ENCODE data around the gene VASP. TPM values are rescaled to one million over a fixed set of nuclear protein-coding genes. Genes with fewer than 3 reads are reported as not detected.
A peak's percentile ranks its signal among the peaks of the same experiment; 100 is the strongest.

VASP gene
- total and polyA plus RNA-seq, 4 donors, result 19.6 to 35.8 (median 34.5) TPM

- H3K27me3 ChIP-seq (ENCODE audit: control insufficient read depth, insufficient read depth, low read length), result peaks cover 63% of the 10 kb centered on the region
- no peak for DNase-seq (ENCODE audit: low read depth in 4 of 6, low spot score in 6 of 6)
- 24% methylated on average over 3 of the region's 5 CpGs for WGBS (ENCODE audit: insufficient coverage)
- no peak overlapping the region for H3K4me3 ChIP-seq (ENCODE audit: low read depth, low read length)
- H3K36me3 ChIP-seq (ENCODE audit: control insufficient read depth, insufficient read depth, low read length), result no peaks in the 10 kb centered on the region
- H3K4me1 ChIP-seq (ENCODE audit: control insufficient read depth, insufficient read depth, low read length), result peaks cover 41% of the 10 kb centered on the region
- H3K9me3 ChIP-seq (ENCODE audit: control insufficient read depth, insufficient read depth, low read length), result no peaks in the 10 kb centered on the region
- no peak overlapping the region for H3K27ac ChIP-seq (ENCODE audit: low read depth, low read length)
Measured at GRCh38 chr19:45473367-45473681, 34.0 kb upstream of the VASP start.

- peak in 1 of 6 donors; percentile 59 for DNase-seq (ENCODE audit: low read depth in 4 of 6, low spot score in 6 of 6)
- H3K4me1 ChIP-seq (ENCODE audit: control insufficient read depth, insufficient read depth, low read length), result peaks cover 36% of the 10 kb centered on the region
- no peak overlapping the region for H3K27ac ChIP-seq (ENCODE audit: low read depth, low read length)
- no peaks in the 10 kb centered on the region for H3K9me3 ChIP-seq (ENCODE audit: control insufficient read depth, insufficient read depth, low read length)
- WGBS (ENCODE audit: insufficient coverage), result 51% methylated on average over 8 of the region's 27 CpGs
- no peaks in the 10 kb centered on the region for H3K36me3 ChIP-seq (ENCODE audit: control insufficient read depth, insufficient read depth, low read length)
- no peak overlapping the region for H3K4me3 ChIP-seq (ENCODE audit: low read depth, low read length)
- H3K27me3 ChIP-seq (ENCODE audit: control insufficient read depth, insufficient read depth, low read length), result peaks cover 63% of the 10 kb centered on the region
Measured at GRCh38 chr19:45473682-45474605, 33.3 kb upstream of the VASP start.

- Histone ChIP-seq H3K4me1 (ENCODE audit: control insufficient read depth, insufficient read depth, low read length) (peaks cover 28% of the 10 kb centered on the region), H3K27me3 (ENCODE audit: control insufficient read depth, insufficient read depth, low read length) (peaks cover 63% of the 10 kb centered on the region), H3K4me3 (ENCODE audit: low read depth, low read length) (no peak overlapping the region), H3K27ac (ENCODE audit: low read depth, low read length) (no peak overlapping the region), H3K9me3 (ENCODE audit: control insufficient read depth, insufficient read depth, low read length) (no peaks in the 10 kb centered on the region), H3K36me3 (ENCODE audit: control insufficient read depth, insufficient read depth, low read length) (no peaks in the 10 kb centered on the region)
- WGBS (ENCODE audit: insufficient coverage), result 67% methylated on average over 13 of the region's 28 CpGs
- peak in 1 of 6 donors; percentile 64 for DNase-seq (ENCODE audit: low read depth in 4 of 6, low spot score in 6 of 6)
Measured at GRCh38 chr19:45474606-45475521, 32.4 kb upstream of the VASP start.

GRCh38 chr19:45475537-45476291, 31.6 kb upstream of the VASP start:
- peaks cover 59% of the 10 kb centered on the region for H3K27me3 ChIP-seq (ENCODE audit: control insufficient read depth, insufficient read depth, low read length)

GRCh38 chr19:45476304-45476703, 31.0 kb upstream of the VASP start:
- Histone ChIP-seq H3K9me3 (ENCODE audit: control insufficient read depth, insufficient read depth, low read length) (no peaks in the 10 kb centered on the region), H3K27me3 (ENCODE audit: control insufficient read depth, insufficient read depth, low read length) (peaks cover 53% of the 10 kb centered on the region), H3K4me1 (ENCODE audit: control insufficient read depth, insufficient read depth, low read length) (peaks cover 20% of the 10 kb centered on the region), H3K36me3 (ENCODE audit: control insufficient read depth, insufficient read depth, low read length) (no peaks in the 10 kb centered on the region), H3K4me3 (ENCODE audit: low read depth, low read length) (no peak overlapping the region), H3K27ac (ENCODE audit: low read depth, low read length) (no peak overlapping the region)
- peak in 1 of 6 donors; percentile 54 for DNase-seq (ENCODE audit: low read depth in 4 of 6, low spot score in 6 of 6)
- WGBS (ENCODE audit: insufficient coverage), result 38% methylated on average over 3 of the region's 5 CpGs

More at GRCh38 chr19:45475537-45476291, 31.6 kb upstream of the VASP start:
- H3K4me1 ChIP-seq (ENCODE audit: control insufficient read depth, insufficient read depth, low read length), result peaks cover 20% of the 10 kb centered on the region
- H3K36me3 ChIP-seq (ENCODE audit: control insufficient read depth, insufficient read depth, low read length), result no peaks in the 10 kb centered on the region
- peak in 1 of 6 donors; percentile 61 for DNase-seq (ENCODE audit: low read depth in 4 of 6, low spot score in 6 of 6)
- H3K9me3 ChIP-seq (ENCODE audit: control insufficient read depth, insufficient read depth, low read length), result no peaks in the 10 kb centered on the region
- WGBS (ENCODE audit: insufficient coverage), result 83% methylated on average over 2 of the region's 6 CpGs
- H3K27ac ChIP-seq (ENCODE audit: low read depth, low read length), result no peak overlapping the region
- H3K4me3 ChIP-seq (ENCODE audit: low read depth, low read length), result no peak overlapping the region

- no peaks in the 10 kb centered on the region for H3K36me3 ChIP-seq (ENCODE audit: control insufficient read depth, insufficient read depth, low read length)
- H3K4me3 ChIP-seq (ENCODE audit: low read depth, low read length), result no peak overlapping the region
- peaks cover 17% of the 10 kb centered on the region for H3K4me1 ChIP-seq (ENCODE audit: control insufficient read depth, insufficient read depth, low read length)
- WGBS (ENCODE audit: insufficient coverage), result 54% methylated on average over 4 of the region's 5 CpGs
- H3K27ac ChIP-seq (ENCODE audit: low read depth, low read length), result no peak overlapping the region
- peaks cover 44% of the 10 kb centered on the region for H3K27me3 ChIP-seq (ENCODE audit: control insufficient read depth, insufficient read depth, low read length)
- H3K9me3 ChIP-seq (ENCODE audit: control insufficient read depth, insufficient read depth, low read length), result no peaks in the 10 kb centered on the region
- no peak for DNase-seq (ENCODE audit: low read depth in 4 of 6, low spot score in 6 of 6)
Measured at GRCh38 chr19:45477186-45477585, 30.1 kb upstream of the VASP start.

GRCh38 chr19:45477713-45478453, 29.4 kb upstream of the VASP start:
- H3K36me3 ChIP-seq (ENCODE audit: control insufficient read depth, insufficient read depth, low read length), result no peaks in the 10 kb centered on the region
- peak overlapping the region; percentile 95 for H3K27ac ChIP-seq (ENCODE audit: low read depth, low read length)
- peaks cover 11% of the 10 kb centered on the region for H3K4me1 ChIP-seq (ENCODE audit: control insufficient read depth, insufficient read depth, low read length)
- H3K27me3 ChIP-seq (ENCODE audit: control insufficient read depth, insufficient read depth, low read length), result peaks cover 37% of the 10 kb centered on the region
- no peaks in the 10 kb centered on the region for H3K9me3 ChIP-seq (ENCODE audit: control insufficient read depth, insufficient read depth, low read length)
- WGBS (ENCODE audit: insufficient coverage), result 3% methylated on average over 11 of the region's 12 CpGs
- DNase-seq (ENCODE audit: low read depth in 4 of 6, low spot score in 6 of 6), result peak in 2 of 6 donors; percentile 44 to 54
- H3K4me3 ChIP-seq (ENCODE audit: low read depth, low read length), result peak overlapping the region; percentile 77

GRCh38 chr19:45478454-45479238, 28.6 kb upstream of the VASP start:
- Histone ChIP-seq H3K9me3 (ENCODE audit: control insufficient read depth, insufficient read depth, low read length) (no peaks in the 10 kb centered on the region), H3K27me3 (ENCODE audit: control insufficient read depth, insufficient read depth, low read length) (peaks cover 29% of the 10 kb centered on the region), H3K27ac (ENCODE audit: low read depth, low read length) (peak overlapping the region; percentile 95), H3K36me3 (ENCODE audit: control insufficient read depth, insufficient read depth, low read length) (no peaks in the 10 kb centered on the region), H3K4me3 (ENCODE audit: low read depth, low read length) (peak overlapping the region; percentile 77), H3K4me1 (ENCODE audit: control insufficient read depth, insufficient read depth, low read length) (peaks cover 8% of the 10 kb centered on the region)
- WGBS (ENCODE audit: insufficient coverage), result under 1% methylated on average over 26 of the region's 39 CpGs
- DNase-seq (ENCODE audit: low read depth in 4 of 6, low spot score in 6 of 6), result peak; percentile 69 to 97 (median 90)

All from spinal cord (tissue), 10 donors.